K562 (cell line): ENCODE data around the gene KLHL22. TPM values are rescaled to one million over a fixed set of nuclear protein-coding genes. Genes with fewer than 3 reads are reported as not detected.

ENCODE experiments used
- CHD1 ChIP-seq: fragments of 200-600 bp; sonication (generic); IDR thresholded peaks from one replicate; pipeline ENCODE4 v1.6.1; 2012; ENCODE audit warnings: mild to moderate bottlenecking, moderate library complexity, low read length, inconsistent platforms
- ELF1 ChIP-seq: fragments of 200-800 bp; sonication (Bioruptor generic); IDR thresholded peaks from 2 replicates; pipeline ENCODE4 v1.6.1; 2016; ENCODE audit warnings: missing genetic modification characterization, missing compliant biosample characterization
- HEY1 ChIP-seq: fragments of 250-450 bp; sonication (Bioruptor Pico); IDR thresholded peaks from 2 replicates; pipeline ENCODE4 v1.5.0; 2020; ENCODE audit warnings: mild to moderate bottlenecking, moderate library complexity, borderline replicate concordance
- JUN ChIP-seq, 2 experiments: sonication (generic) in 1 of 2; formaldehyde crosslinking in 1 of 2; IDR thresholded peaks; 2 replicates each; pipeline versions ENCODE4 v1.6.1 to v1.8.0; 2012 to 2022; ENCODE audit warnings: borderline replicate concordance in 2 of 2, mild to moderate bottlenecking in 2 of 2, improper control_type of control experiment in 1 of 2, low read depth in 1 of 2, low read length in 1 of 2, missing genetic modification reagents in 1 of 2
- JUNB ChIP-seq: fragments of 450-650 bp; formaldehyde crosslinking; conservative IDR thresholded peaks from 2 replicates; pipeline ENCODE4 v1.4.0; 2020; ENCODE audit warnings: mild to moderate bottlenecking
- RBBP5 ChIP-seq: fragments of 200-600 bp; sonication (generic); IDR thresholded peaks from 2 replicates; pipeline ENCODE4 v1.6.1; 2012; ENCODE audit warnings: borderline replicate concordance, mild to moderate bottlenecking, low read length, control low read depth, inconsistent platforms; ENCODE audit not compliant: insufficient read depth, poor library complexity, severe bottlenecking
- RBM17 ChIP-seq: fragments of 200-400 bp; formaldehyde crosslinking; IDR thresholded peaks from 2 replicates; pipeline ENCODE4 v1.6.1; 2017; ENCODE audit warnings: low read depth, mild to moderate bottlenecking, low read length, borderline replicate concordance
- RBM39 ChIP-seq: fragments of 200-400 bp; formaldehyde crosslinking; optimal IDR thresholded peaks from 2 replicates; pipeline ENCODE3; 2018; ENCODE audit warnings: low read depth, low read length
- SLC30A9 ChIP-seq: fragments of 250-450 bp; sonication (Bioruptor Pico); IDR thresholded peaks from 2 replicates; pipeline ENCODE4 v1.8.0; 2022; ENCODE audit warnings: mild to moderate bottlenecking, moderate library complexity
- SRSF1 ChIP-seq: fragments of 200-400 bp; formaldehyde crosslinking; IDR thresholded peaks from 2 replicates; pipeline ENCODE4 v1.6.1; 2017; ENCODE audit warnings: mild to moderate bottlenecking, low read depth, low read length, moderate library complexity
- WHSC1 ChIP-seq: IDR thresholded peaks from one replicate; pipeline ENCODE4 v1.6.1; 2012; ENCODE audit warnings: low read length, control low read depth, inconsistent platforms
- ZNF583 ChIP-seq: fragments of 250-450 bp; sonication (Bioruptor Pico); IDR thresholded peaks from 2 replicates; pipeline ENCODE4 v1.4.0; 2020
- polyA plus RNA-seq, 8 experiments: library from polyadenylated mRNA; depleted of rRNA in 4 of 8; stranded (reverse) in 5 of 8; unstranded in 3 of 8; fragments of >200 nt; fragmentation: Nextera tagmentation in 2 of 8; fragmentation: Illumina TruSeq in 1 of 8; extraction: Ambion mirVana in 2 of 8; extraction: Trizol in 1 of 8; gene quantifications; 2 replicates each; pipeline versions ENCODE4 v1.2.1 to v1.2.3, GENCODE V29; 2011 to 2014; ENCODE audit warnings: inconsistent platforms in 1 of 8, missing spikeins in 1 of 8
- total RNA-seq, 7 experiments: library from RNA; depleted of rRNA in 6 of 7; stranded (reverse); fragments of >200 nt in 6 of 7; fragmentation: Illumina TruSeq in 2 of 7; extraction: Trizol in 2 of 7; gene quantifications; 2 replicates each; pipeline versions ENCODE4 v1.2.1 to v1.2.3, GENCODE V29; 2011 to 2021; ENCODE audit warnings: low replicate concordance in 1 of 7
- TF ChIP-seq, protein P1 (sequence below), 2 experiments: fragments of 150-350 bp in 1 of 2; IDR thresholded peaks; 2 replicates each; pipeline ENCODE4 v1.6.1; 2012 to 2016; ENCODE audit warnings: low read depth in 2 of 2, low read length in 2 of 2, mild to moderate bottlenecking in 1 of 2, moderate library complexity in 1 of 2
- TF ChIP-seq, protein P2 (sequence below), 2 experiments: fragments of 450-650 bp in 1 of 2; sonication (generic) in 1 of 2; formaldehyde crosslinking; conservative IDR thresholded peaks; 2 replicates each; pipeline versions ENCODE4 v1.4.0 to v1.8.1; 2020 to 2022; ENCODE audit warnings: mild to moderate bottlenecking in 1 of 2, missing genetic modification reagents in 1 of 2
- TF ChIP-seq, protein P3 (sequence below), 2 experiments: fragments of 250-450 bp in 1 of 2; fragments of 450-650 bp in 1 of 2; sonication (Bioruptor Pico) in 1 of 2; IDR thresholded peaks; 2 replicates each; pipeline versions ENCODE4 v1.6.1 to v1.8.0; 2016 to 2021; ENCODE audit warnings: mild to moderate bottlenecking in 2 of 2, moderate library complexity in 2 of 2, missing compliant biosample characterization in 1 of 2, missing genetic modification characterization in 1 of 2
- TF ChIP-seq, protein P4 (sequence below): fragments of 250-450 bp; sonication (Bioruptor Pico); IDR thresholded peaks from 2 replicates; pipeline ENCODE4 v1.4.0; 2020; ENCODE audit warnings: mild to moderate bottlenecking, moderate library complexity
- TF ChIP-seq, protein P5 (sequence below): fragments of 450-650 bp; formaldehyde crosslinking; conservative IDR thresholded peaks from 2 replicates; pipeline ENCODE4 v1.4.0; 2022; ENCODE audit warnings: mild to moderate bottlenecking, missing genetic modification characterization

Gene KLHL22
- total and polyA plus RNA-seq, 9 of the 15 experiments (the other 6 are each of a cell fraction or from before 2014, with no cell fraction given) = 1.3 to 25.6 (median 15.2) TPM

DNA sequence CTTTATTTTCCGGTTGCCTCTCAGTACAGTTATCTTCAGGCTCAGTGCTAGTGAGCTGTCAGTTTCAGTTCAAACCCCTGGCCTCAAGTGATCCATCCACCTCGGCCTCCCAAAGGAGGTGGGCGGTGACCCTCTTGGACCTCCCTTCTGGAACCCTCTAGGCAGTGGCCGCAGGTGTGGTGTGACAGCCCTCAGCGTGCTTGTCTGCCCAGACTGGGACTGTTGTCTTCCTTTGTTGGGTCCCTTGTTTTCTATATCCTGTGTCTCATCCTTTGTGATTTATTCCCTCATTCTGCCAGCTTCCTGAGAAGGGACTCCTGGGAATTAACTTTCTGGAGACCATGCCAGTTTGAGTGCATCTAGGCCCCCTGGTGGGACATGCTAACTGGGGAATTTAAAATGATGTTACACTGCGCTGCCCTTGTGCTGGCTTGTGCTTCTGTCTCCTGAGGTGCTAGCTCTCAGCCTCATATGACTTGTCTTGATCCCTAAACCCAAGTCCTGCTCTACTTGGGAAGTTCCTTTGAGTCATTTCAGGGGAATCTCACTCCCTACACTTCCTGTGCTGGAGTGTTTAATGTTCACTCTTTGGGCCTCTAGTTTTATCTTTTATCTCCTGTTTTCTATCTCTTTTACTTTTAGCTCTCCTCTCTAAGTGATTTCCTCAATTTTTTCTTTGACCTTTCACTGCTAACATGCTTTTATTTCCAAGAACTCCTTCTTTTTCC lies 31.2 kb upstream of the KLHL22 start (continued):
- TF ChIP-seq, protein P1, sequence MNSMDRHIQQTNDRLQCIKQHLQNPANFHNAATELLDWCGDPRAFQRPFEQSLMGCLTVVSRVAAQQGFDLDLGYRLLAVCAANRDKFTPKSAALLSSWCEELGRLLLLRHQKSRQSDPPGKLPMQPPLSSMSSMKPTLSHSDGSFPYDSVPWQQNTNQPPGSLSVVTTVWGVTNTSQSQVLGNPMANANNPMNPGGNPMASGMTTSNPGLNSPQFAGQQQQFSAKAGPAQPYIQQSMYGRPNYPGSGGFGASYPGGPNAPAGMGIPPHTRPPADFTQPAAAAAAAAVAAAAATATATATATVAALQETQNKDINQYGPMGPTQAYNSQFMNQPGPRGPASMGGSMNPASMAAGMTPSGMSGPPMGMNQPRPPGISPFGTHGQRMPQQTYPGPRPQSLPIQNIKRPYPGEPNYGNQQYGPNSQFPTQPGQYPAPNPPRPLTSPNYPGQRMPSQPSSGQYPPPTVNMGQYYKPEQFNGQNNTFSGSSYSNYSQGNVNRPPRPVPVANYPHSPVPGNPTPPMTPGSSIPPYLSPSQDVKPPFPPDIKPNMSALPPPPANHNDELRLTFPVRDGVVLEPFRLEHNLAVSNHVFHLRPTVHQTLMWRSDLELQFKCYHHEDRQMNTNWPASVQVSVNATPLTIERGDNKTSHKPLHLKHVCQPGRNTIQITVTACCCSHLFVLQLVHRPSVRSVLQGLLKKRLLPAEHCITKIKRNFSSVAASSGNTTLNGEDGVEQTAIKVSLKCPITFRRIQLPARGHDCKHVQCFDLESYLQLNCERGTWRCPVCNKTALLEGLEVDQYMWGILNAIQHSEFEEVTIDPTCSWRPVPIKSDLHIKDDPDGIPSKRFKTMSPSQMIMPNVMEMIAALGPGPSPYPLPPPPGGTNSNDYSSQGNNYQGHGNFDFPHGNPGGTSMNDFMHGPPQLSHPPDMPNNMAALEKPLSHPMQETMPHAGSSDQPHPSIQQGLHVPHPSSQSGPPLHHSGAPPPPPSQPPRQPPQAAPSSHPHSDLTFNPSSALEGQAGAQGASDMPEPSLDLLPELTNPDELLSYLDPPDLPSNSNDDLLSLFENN (IDR thresholded peaks at IDR 0.05; ENCODE audit: low read depth in 2 of 2, low read length in 2 of 2) = 0 out of 4 replicates have a peak, but pooled peaks of 1 of the 2 experiments have one; percentile 10
- 0 out of 2 replicates have a peak, but pooled peaks have one; percentile 7 for TF ChIP-seq HEY1
- TF ChIP-seq ZNF583 = 0 out of 2 replicates have a peak, but pooled peaks have one; percentile 26
- no peak for TF ChIP-seq RBM17
- TF ChIP-seq RBBP5 = peak; percentile 75
- TF ChIP-seq, protein P2, sequence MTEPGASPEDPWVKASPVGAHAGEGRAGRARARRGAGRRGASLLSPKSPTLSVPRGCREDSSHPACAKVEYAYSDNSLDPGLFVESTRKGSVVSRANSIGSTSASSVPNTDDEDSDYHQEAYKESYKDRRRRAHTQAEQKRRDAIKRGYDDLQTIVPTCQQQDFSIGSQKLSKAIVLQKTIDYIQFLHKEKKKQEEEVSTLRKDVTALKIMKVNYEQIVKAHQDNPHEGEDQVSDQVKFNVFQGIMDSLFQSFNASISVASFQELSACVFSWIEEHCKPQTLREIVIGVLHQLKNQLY (CRISPR knock-in tag; conservative IDR thresholded peaks at IDR 0.05) = 0 out of 4 replicates have a peak, but pooled peaks of 1 of the 2 experiments have one; percentile 76
- TF ChIP-seq WHSC1 = peak; percentile 98
- 0 out of 2 replicates have a peak, but pooled peaks have one; percentile 22 for TF ChIP-seq JUN (IDR thresholded peaks at IDR 0.05; ENCODE audit: borderline replicate concordance, low read depth, low read length)
- no peak for TF ChIP-seq JUN (CRISPR knock-in tag; IDR thresholded peaks at IDR 0.05; ENCODE audit: borderline replicate concordance)
- TF ChIP-seq SLC30A9 (CRISPR knock-in tag) = no peak
- TF ChIP-seq SRSF1 = no peak
- TF ChIP-seq, protein P3, sequence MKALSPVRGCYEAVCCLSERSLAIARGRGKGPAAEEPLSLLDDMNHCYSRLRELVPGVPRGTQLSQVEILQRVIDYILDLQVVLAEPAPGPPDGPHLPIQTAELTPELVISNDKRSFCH (CRISPR knock-in tag; IDR thresholded peaks at IDR 0.05) = no peak
- TF ChIP-seq, protein P3 (tag; IDR thresholded peaks at IDR 0.05) = peak; percentile 80; the same call in 1 of the 2 replicates
- TF ChIP-seq ELF1 (tag) = 0 out of 2 replicates have a peak, but pooled peaks have one; percentile 45
- no peak for TF ChIP-seq RBM39
- TF ChIP-seq, protein P4, sequence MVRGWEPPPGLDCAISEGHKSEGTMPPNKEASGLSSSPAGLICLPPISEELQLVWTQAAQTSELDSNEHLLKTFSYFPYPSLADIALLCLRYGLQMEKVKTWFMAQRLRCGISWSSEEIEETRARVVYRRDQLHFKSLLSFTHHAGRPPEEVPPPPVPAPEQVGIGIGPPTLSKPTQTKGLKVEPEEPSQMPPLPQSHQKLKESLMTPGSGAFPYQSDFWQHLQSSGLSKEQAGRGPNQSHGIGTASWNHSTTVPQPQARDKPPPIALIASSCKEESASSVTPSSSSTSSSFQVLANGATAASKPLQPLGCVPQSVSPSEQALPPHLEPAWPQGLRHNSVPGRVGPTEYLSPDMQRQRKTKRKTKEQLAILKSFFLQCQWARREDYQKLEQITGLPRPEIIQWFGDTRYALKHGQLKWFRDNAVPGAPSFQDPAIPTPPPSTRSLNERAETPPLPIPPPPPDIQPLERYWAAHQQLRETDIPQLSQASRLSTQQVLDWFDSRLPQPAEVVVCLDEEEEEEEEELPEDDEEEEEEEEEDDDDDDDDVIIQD (CRISPR knock-in tag) = 0 out of 2 replicates have a peak, but pooled peaks have one; percentile 56
- 0 out of 2 replicates have a peak, but pooled peaks have one; percentile 28 for TF ChIP-seq JUNB (CRISPR knock-in tag)
- TF ChIP-seq, protein P5, sequence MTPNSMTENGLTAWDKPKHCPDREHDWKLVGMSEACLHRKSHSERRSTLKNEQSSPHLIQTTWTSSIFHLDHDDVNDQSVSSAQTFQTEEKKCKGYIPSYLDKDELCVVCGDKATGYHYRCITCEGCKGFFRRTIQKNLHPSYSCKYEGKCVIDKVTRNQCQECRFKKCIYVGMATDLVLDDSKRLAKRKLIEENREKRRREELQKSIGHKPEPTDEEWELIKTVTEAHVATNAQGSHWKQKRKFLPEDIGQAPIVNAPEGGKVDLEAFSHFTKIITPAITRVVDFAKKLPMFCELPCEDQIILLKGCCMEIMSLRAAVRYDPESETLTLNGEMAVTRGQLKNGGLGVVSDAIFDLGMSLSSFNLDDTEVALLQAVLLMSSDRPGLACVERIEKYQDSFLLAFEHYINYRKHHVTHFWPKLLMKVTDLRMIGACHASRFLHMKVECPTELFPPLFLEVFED (CRISPR knock-in tag) = peak; percentile 86
- TF ChIP-seq CHD1 = peak; percentile 76
